CD4-positive, alpha-beta memory T cell (primary cell): ENCODE measurements around the gene DUSP8. TPM values are rescaled to one million over a fixed set of nuclear protein-coding genes. Genes with fewer than 3 reads are reported as not detected.
A peak's percentile ranks its signal among the peaks of the same experiment; 100 is the strongest.

Experiments used
- CTCF ChIA-PET: fragments of 350-600 bp; sonication (Branson Sonifier 250); formaldehyde crosslinking; loops from one replicate; lab custom pipeline; 2021; ENCODE audit warnings: inconsistent platforms; ENCODE audit not compliant: partially characterized antibody; lab: Charles Lee
- POLR2A ChIA-PET: fragments of 350-600 bp; sonication (Branson Sonifier 250); formaldehyde crosslinking; loops from one replicate; lab custom pipeline; 2021; ENCODE audit not compliant: partially characterized antibody; lab: Charles Lee
- DNase-seq, 5 donors: peaks; one replicate each; pipeline versions ENCODE4 v3.0.0 to v3.0.0-alpha.2; 2020 to 2022; ENCODE audit warnings: mixed read lengths in 1 of 5
- H3K27ac ChIP-seq: one replicate; pipeline ENCODE4 v1.7.0; 2013; ENCODE audit warnings: low read depth, low read length
- H3K27me3 ChIP-seq: 2 replicates; pipeline ENCODE4 v1.7.0; 2013; ENCODE audit warnings: mild to moderate bottlenecking, low read length, moderate library complexity; ENCODE audit not compliant: insufficient read depth
- H3K36me3 ChIP-seq: 2 replicates; pipeline ENCODE4 v1.7.0; 2013; ENCODE audit warnings: mild to moderate bottlenecking, low read length, moderate library complexity; ENCODE audit not compliant: insufficient read depth
- H3K4me1 ChIP-seq: 2 replicates; pipeline ENCODE4 v1.7.0; 2013; ENCODE audit warnings: mild to moderate bottlenecking, low read length, moderate library complexity; ENCODE audit not compliant: insufficient read depth
- H3K4me3 ChIP-seq, 2 donors: one replicate each; pipeline ENCODE4 v1.7.0; 2013; ENCODE audit warnings: low read length in 2 of 2, mild to moderate bottlenecking in 1 of 2
- H3K9me3 ChIP-seq, 2 donors: one replicate each; pipeline ENCODE4 v1.7.0; 2013; ENCODE audit warnings: low read length in 2 of 2, control low read depth in 1 of 2; ENCODE audit not compliant: control insufficient read depth in 1 of 2
- H3K27ac Mint-ChIP-seq, 7 donors: one replicate each; pipeline ENCODE4 v1.8.0; 2020 to 2021; ENCODE audit warnings: mixed read lengths in 7 of 7, mild to moderate bottlenecking in 6 of 7, inconsistent platforms in 3 of 7, moderate library complexity in 3 of 7
- H3K27me3 Mint-ChIP-seq, 2 donors: one replicate each; pipeline ENCODE4 v1.8.0; 2020 to 2021; ENCODE audit warnings: mixed read lengths in 2 of 2
- H3K36me3 Mint-ChIP-seq, 2 donors: one replicate each; pipeline ENCODE4 v1.8.0; 2020 to 2021; ENCODE audit warnings: mixed read lengths in 2 of 2, inconsistent platforms in 1 of 2, mild to moderate bottlenecking in 1 of 2
- H3K4me1 Mint-ChIP-seq, 4 donors: one replicate each; pipeline ENCODE4 v1.8.0; 2020 to 2021; ENCODE audit warnings: mixed read lengths in 4 of 4, mild to moderate bottlenecking in 1 of 4
- H3K4me3 Mint-ChIP-seq, 8 donors: one replicate each; pipeline ENCODE4 v1.8.0; 2020 to 2021; ENCODE audit warnings: mixed read lengths in 8 of 8, mild to moderate bottlenecking in 7 of 8, moderate library complexity in 6 of 8, inconsistent platforms in 3 of 8
- H3K9me3 Mint-ChIP-seq, 8 donors: one replicate each; pipeline ENCODE4 v1.8.0; 2020 to 2021; ENCODE audit warnings: mixed read lengths in 8 of 8, mild to moderate bottlenecking in 5 of 8, inconsistent platforms in 3 of 8, moderate library complexity in 1 of 8
- intact Hi-C: fragments of 100-400 bp; cut with micrococcal nuclease; formaldehyde crosslinking; loops from one replicate; pipeline ENCODE4 v1.15.1; 2023
- polyA plus RNA-seq, 2 donors: library from polyadenylated mRNA; unstranded; fragments of 300-500 nt; fragmentation: Illumina TruSeq; gene quantifications; one replicate each; pipeline ENCODE4 v1.2.3, GENCODE V29; 2021
- total RNA-seq, 2 experiments: library from RNA; stranded (reverse); gene quantifications; one replicate each; pipeline ENCODE4 v1.2.3, GENCODE V29; 2021

DUSP8 gene
- total and polyA plus RNA-seq, 4 experiments from 2014 or later, result 1.5 to 5.8 (median 5.8) TPM; not detected in 1

DNA sequence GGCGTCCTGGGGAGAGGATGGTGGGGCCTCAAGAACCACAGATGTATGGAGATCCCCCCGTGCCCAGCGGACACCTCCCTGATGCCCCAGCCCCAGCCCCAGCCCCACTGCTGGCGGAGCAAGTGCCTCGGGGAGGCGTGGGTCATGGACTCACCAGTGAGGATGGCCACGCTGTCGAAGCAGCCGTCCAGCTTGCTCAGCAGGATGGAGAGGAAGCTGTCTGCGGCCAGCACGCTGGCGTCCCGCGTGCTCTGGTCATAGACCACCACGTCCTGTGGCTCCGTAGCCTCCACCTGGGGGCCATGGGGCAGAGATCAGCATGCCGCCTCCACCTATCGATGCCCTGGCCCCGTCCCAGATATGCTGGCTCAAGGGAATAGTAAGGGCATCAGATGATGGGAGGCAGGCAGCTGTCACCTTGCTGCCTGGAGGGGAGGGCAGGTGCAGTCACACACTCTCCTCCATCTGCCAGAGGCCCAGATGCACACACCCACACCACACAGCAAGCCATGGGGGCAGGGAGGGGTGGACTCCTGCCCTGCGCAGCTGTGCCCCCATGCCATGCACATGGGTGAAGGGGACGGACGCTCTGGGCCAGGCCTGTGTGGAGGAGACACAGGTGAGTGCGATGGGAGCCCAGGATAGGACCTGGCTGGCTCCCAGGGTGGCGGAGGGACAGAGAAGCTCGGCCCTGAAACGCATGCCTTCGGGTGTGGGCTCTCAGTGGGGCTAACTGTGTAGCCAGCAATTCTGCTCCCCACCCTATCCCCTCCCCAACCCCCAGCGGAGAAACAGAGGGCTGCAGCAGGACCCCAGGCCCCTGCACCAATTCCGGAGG is 8.2 kb downstream of the DUSP8 start:
- H3K27ac ChIP-seq, result no peak overlapping the region
- ChIA-PET CTCF (interaction anchor here (1.3 to 1.5 kb wide), 2 partner anchors 15 to 31 kb away, joined by 3 read pairs; no protein-coding TSS in a partner anchor), POLR2A (interaction anchor here (1.8 kb wide), 1 partner anchor 10 kb away, joined by 5 read pairs; no protein-coding TSS in a partner anchor)
- Mint-ChIP-seq H3K27ac (peak overlapping the region in 3 of 7 donors; percentile 29 to 36 (median 29)), H3K36me3 (peaks cover 3% of the 10 kb centered on the region in 2 donors), H3K9me3 (no peaks in the 10 kb centered on the region), H3K4me3 (no peak overlapping the region), H3K27me3 (no peaks in the 10 kb centered on the region), H3K4me1 (peaks cover 0 to 12% (median under 1%) of the 10 kb centered on the region in 4 donors)
- H3K4me1 ChIP-seq, result no peaks in the 10 kb centered on the region
- no peaks in the 10 kb centered on the region for H3K36me3 ChIP-seq
- intact Hi-C loops, result no loop called here
- H3K27me3 ChIP-seq, result no peaks in the 10 kb centered on the region
- DNase-seq, result peak in 1 of 5 donors; percentile 28
- H3K9me3 ChIP-seq, result no peaks in the 10 kb centered on the region
- H3K4me3 ChIP-seq, result no peak overlapping the region

DNA sequence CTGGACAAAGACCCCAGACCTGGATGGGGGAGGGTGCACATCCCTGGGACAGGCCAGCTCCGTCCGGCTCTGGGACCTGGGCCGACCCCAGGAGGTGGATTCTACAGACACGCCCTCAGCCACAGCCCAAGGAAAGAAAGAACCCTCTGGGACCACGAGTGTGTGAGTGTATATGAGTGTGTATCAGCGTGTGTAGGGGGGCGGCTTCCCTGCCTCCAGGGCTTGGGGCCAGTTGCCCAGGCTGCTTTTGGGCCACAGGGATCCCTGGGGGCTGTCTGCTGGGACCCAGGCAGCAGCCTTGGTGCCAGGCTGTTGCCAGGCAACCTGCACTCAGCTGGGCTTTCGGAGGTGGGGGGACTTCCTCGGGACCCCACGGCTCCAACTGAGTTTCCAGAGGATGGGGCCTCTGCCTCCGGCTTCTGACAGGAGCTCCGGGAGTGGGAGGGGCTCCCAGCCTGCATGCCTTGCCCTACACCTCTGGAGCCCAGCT is 8.9 kb downstream of the DUSP8 start:
- Histone ChIP-seq H3K9me3 (no peaks in the 10 kb centered on the region), H3K27ac (no peak overlapping the region), H3K27me3 (no peaks in the 10 kb centered on the region), H3K4me3 (no peak overlapping the region), H3K36me3 (no peaks in the 10 kb centered on the region), H3K4me1 (no peaks in the 10 kb centered on the region)
- Mint-ChIP-seq H3K27ac (peak overlapping the region in 3 of 7 donors; percentile 29 to 46 (median 29)), H3K4me3 (no peak overlapping the region), H3K27me3 (no peaks in the 10 kb centered on the region), H3K4me1 (peaks cover 0 to 5% (median under 1%) of the 10 kb centered on the region in 4 donors), H3K36me3 (peaks cover 3% of the 10 kb centered on the region in 2 donors), H3K9me3 (no peaks in the 10 kb centered on the region)
- DNase-seq, result no peak
- ChIA-PET POLR2A (no interaction called here), CTCF (no interaction called here)
- intact Hi-C loops, result no loop called here

DNA sequence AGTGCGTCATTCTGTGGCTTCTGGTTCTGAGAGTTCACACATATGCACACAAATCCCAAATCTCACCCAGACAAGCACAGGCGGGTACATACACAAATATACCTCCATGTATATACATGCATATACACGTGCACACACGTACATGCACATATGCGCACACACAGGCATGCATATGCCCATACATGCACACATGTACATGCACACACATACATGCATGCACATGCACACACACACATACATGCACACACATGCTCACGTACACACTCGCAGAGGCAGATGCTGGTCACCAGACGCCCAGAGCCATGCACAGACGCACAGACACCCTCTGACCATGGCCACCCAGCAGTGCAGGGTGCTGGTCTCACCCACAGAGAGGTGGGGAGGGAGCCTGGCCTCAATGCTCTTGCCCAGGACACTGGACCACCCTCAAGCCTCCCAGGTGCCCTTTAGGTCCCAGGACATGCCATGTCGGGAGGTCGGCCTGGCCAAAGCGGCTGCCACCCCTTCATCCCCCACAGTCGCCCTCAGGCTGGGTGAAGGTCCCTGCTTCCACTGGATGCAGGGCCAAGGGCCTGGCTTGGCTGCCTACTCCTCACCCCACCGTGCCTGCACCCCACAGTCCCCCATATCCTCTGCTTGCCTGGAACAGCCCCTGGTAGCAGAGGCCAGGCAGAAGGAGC is 9.5 kb downstream of the DUSP8 start:
- Mint-ChIP-seq H3K4me1 (peaks cover 0 to 4% (median under 1%) of the 10 kb centered on the region in 4 donors), H3K36me3 (peaks cover 4 to 7% of the 10 kb centered on the region in 2 donors), H3K4me3 (peak overlapping the region in 2 of 8 donors; percentile 2 to 10), H3K9me3 (no peaks in the 10 kb centered on the region), H3K27ac (peak overlapping the region in 2 of 7 donors; percentile 46 to 82), H3K27me3 (no peaks in the 10 kb centered on the region)
- ChIA-PET CTCF (no interaction called here), POLR2A (no interaction called here)
- Histone ChIP-seq H3K27me3 (no peaks in the 10 kb centered on the region), H3K4me1 (no peaks in the 10 kb centered on the region), H3K4me3 (no peak overlapping the region), H3K36me3 (no peaks in the 10 kb centered on the region), H3K27ac (no peak overlapping the region), H3K9me3 (no peaks in the 10 kb centered on the region)
- intact Hi-C loops, result no loop called here
- DNase-seq, result no peak

DNA sequence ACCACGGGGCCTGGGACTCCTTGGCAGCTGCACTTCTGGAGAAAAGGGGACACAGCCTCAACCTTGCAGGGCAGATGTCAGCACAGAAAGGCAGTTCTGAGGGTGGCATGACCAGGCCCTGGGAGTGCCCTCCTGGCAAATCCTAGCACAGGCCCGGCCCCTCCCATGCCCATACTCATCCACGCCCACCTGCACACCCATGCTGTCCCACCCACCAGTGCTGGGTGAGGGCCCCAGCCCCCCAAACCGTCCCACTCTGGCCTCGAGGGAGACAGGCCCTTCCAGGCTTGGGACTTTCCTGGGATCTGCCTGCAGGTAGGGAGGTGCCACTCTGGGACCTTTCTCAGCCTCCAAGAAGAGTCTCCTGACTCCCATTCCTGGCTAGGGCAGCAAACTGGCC is 10.1 kb downstream of the DUSP8 start:
- Mint-ChIP-seq H3K27ac (peak overlapping the region in 2 of 7 donors; percentile 46 to 82), H3K4me1 (peaks cover 0 to 3% (median under 1%) of the 10 kb centered on the region in 4 donors), H3K9me3 (no peaks in the 10 kb centered on the region), H3K4me3 (peak overlapping the region in 1 of 8 donors; percentile 4), H3K36me3 (peaks cover 6 to 8% of the 10 kb centered on the region in 2 donors), H3K27me3 (no peaks in the 10 kb centered on the region)
- no peaks in the 10 kb centered on the region for H3K9me3 ChIP-seq
- H3K27me3 ChIP-seq, result no peaks in the 10 kb centered on the region
- H3K4me1 ChIP-seq, result no peaks in the 10 kb centered on the region
- DNase-seq, result peak in 1 of 5 donors; percentile 25
- no peak overlapping the region for H3K4me3 ChIP-seq
- no peaks in the 10 kb centered on the region for H3K36me3 ChIP-seq
- intact Hi-C loops, result no loop called here
- no peak overlapping the region for H3K27ac ChIP-seq
- ChIA-PET CTCF (no interaction called here), POLR2A (no interaction called here)

DNA sequence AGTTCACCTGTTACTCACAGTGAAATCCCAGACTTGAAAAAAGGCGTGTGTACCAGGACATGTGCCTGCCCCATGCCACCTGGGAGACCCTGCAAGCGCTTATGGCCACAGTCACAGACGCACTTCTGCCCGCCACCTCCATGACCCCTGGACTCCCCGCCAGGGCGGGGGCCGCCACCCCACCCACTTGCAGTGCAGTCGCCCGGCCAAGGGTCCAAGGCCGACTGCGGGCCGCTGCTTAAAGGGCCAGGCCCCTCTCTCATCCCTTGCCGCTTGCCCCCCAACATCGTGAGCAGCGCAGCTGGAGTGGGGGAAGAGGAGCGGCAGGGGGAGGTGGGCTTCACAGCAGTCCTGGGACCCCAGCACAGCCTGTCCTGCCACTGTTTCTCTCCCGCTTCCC is 10.8 kb downstream of the DUSP8 start:
- Histone ChIP-seq H3K9me3 (no peaks in the 10 kb centered on the region), H3K27me3 (no peaks in the 10 kb centered on the region), H3K4me3 (no peak overlapping the region), H3K4me1 (no peaks in the 10 kb centered on the region), H3K27ac (no peak overlapping the region), H3K36me3 (no peaks in the 10 kb centered on the region)
- POLR2A ChIA-PET, result no interaction called here
- Mint-ChIP-seq H3K4me3 (no peak overlapping the region), H3K27me3 (no peaks in the 10 kb centered on the region), H3K36me3 (peaks cover 6 to 8% of the 10 kb centered on the region in 2 donors), H3K27ac (peak overlapping the region in 2 of 7 donors; percentile 43 to 46), H3K9me3 (no peaks in the 10 kb centered on the region), H3K4me1 (peaks cover 0 to 2% (median 0%) of the 10 kb centered on the region in 4 donors)
- intact Hi-C loops, result no loop called here
- DNase-seq, result peak in 1 of 5 donors; percentile 34
- CTCF ChIA-PET, result no interaction called here

DNA sequence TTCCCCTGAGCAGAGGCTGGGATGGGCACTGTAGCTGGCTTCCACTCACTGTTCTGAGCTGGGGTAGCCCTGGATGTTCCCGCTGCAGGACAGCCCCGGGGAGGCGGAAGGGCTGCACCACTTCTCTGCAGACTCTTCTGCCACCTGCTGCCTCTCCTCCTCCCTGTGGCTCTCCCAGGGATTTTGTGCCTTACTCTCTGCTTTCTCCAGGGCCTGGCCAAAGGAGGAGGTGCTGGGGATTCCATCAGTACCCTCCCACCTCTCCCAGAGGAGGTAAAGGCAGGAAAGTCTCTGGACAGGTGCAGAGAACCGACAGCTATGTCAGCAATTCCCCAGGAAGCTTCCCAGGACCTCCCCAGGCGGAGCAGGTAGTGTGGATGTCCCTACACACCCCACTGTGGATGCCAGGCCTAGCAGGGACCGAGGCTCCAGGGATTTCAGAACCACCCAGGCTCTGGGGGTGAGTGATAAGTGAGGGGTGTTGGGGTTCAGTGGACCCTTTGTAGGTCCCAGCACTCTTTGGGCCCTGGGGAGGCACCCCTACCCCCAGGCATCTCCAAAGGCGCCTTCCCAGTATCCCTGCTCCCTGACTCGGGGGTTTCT is 11.3 kb downstream of the DUSP8 start:
- no peaks in the 10 kb centered on the region for H3K9me3 Mint-ChIP-seq
- Histone ChIP-seq H3K4me1 (no peaks in the 10 kb centered on the region), H3K4me3 (no peak overlapping the region), H3K27me3 (no peaks in the 10 kb centered on the region), H3K36me3 (no peaks in the 10 kb centered on the region), H3K9me3 (no peaks in the 10 kb centered on the region), H3K27ac (no peak overlapping the region)
- H3K4me1 Mint-ChIP-seq, result peaks cover 0 to 2% (median 0%) of the 10 kb centered on the region in 4 donors
- POLR2A ChIA-PET, result no interaction called here
- H3K36me3 Mint-ChIP-seq, result peaks cover 6 to 8% of the 10 kb centered on the region in 2 donors
- H3K27ac Mint-ChIP-seq, result peak overlapping the region in 1 of 7 donors; percentile 21
- CTCF ChIA-PET, result interaction anchor here (1.3 kb wide), 1 partner anchor 14 kb away, joined by 4 read pairs; no protein-coding TSS in a partner anchor
- peak in 1 of 5 donors; percentile 29 for DNase-seq
- H3K27me3 Mint-ChIP-seq, result no peaks in the 10 kb centered on the region
- intact Hi-C loops, result no loop called here
- H3K4me3 Mint-ChIP-seq, result no peak overlapping the region
